Stimulated activated CD8-positive, alpha-beta memory T cell treated with anti-CD3 and anti-CD28 coated beads, Interleukin-4, amount 100 ng/mL, for 24 hours (primary cell): ENCODE data around the gene ADAMTS2.
"Not testable (repeated sequence)": the region's sequence is repeated elsewhere in the genome, so short reads cannot be mapped to it uniquely, and the experiment has no call there.

Experiments
- DNase-seq: peaks from one replicate; pipeline ENCODE4 v3.0.0-alpha.2; 2020; ENCODE audit warnings: low read depth

The ADAMTS2 gene

DNA sequence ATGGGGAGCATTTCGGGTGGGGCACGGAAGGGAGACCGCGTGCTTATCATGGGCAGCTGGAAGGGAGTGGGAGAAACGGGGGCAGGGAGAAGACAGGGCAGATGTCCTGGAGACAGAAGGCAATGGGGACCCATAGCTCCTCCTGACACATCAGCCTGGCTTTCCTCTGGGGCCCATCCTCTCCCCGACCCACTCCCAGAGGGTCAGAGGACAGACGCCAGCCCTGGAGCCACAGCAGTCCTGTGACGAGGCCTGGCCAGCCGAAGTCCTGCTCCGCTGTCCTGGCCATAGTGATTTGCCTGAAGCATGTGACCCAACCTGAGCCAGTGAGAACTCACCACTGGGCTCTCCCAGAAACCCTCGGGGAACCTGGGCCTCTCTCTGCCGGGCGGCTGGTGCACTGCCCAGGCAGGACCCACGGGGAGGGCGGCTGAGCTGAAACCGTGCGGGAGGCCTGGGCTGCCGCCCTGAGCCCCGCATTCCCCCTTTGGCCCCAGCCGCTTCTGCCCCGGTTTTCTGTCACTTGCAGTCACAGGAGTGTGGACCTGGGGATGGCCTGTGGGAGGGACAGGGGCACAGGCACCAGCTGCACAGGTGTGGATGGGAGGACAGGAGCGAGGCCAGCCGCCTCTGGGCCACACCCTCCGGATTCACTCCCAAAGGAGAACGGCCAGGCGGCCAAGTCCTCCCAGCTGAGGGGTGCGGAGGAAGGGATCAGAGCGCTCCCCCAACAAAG, 19.8 kb downstream of the ADAMTS2 start:
- no peak for DNase-seq

DNA sequence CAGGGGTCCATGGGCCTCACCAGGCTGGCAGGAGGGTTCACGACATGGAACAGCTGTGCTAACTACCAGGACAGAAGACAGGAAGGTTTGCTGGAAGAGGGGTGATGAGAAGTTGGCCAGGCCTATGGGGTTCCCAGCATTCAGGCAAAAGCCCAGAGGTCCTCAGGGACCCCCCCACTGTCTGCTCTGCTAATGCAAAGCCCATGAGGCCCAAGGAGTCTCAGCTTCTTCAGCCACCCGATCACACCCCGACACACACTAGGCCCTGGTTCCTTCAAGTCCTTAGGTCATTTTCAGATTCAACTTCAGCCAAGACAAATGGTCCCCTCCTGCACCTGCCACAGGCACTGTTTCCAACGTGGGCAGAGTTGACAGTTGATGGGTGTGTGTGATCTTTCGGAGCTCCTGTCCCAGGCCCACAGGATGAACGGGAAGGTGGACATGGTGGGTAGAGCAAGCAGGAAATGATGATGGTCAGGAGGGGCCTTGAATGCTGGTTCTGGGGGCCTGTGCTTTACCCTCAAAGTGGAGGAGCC, 20.4 kb downstream of the ADAMTS2 start:
- DNase-seq: no peak

DNA sequence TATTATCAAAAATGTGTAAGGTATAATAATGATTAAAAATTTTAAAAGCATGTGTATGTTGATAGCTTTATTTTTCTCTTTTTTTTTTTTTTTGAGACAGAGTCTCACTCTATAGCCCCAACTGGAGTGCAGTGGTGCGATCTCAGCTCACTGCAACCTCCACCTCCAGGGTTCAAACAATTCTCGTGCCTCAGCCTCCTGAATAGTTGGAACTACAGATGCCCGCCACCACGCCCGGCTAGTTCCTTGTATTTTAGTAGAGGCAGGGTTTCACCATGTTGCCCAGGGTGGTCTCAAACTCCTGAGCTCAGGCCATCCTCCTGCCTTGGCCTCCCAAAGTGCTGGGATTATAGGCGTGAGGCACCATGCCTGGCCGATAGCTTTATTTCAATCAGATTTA, 20.9 kb downstream of the ADAMTS2 start:
- DNase-seq: not testable (repeated sequence)

DNA sequence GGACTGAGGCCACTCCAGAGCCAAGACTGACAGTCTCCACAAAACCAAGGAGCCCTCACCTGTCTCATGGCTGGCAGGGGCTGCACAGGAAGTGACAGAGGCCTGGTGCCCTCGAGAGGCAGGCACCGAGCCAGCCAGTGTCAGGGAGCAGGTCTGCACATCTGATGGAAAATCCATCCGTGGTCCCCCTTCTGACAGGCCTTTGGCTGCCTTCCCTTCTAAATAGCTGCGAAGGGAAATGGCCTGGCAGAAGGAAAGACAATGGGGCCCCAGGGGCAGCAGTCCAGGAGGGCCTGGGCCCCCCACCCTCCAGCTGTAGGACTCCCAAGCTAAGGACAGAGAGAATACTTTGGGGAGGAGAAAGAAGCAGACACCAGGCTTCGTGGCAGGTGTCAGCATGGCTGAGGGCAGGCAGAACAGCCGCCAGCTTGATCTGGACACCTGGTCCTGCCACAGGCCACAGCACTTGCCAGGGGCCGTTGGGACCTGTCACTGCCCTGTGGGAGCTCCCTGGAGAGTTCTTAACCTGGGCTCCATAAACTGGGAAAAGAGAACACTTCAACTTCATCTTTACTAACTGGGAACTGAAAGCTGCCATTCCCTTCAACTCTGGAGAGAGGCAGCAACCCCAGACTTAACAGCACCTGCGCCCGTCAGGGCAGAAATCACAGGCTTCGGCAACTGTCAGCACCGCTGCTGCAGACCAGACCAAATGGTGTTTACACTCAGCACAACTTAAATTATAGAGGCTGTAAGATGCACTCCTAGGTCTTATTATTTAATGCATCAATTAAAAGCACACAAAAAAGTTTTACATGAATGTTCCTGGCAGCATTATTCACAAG, 22.0 kb downstream of the ADAMTS2 start:
- no peak for DNase-seq

DNA sequence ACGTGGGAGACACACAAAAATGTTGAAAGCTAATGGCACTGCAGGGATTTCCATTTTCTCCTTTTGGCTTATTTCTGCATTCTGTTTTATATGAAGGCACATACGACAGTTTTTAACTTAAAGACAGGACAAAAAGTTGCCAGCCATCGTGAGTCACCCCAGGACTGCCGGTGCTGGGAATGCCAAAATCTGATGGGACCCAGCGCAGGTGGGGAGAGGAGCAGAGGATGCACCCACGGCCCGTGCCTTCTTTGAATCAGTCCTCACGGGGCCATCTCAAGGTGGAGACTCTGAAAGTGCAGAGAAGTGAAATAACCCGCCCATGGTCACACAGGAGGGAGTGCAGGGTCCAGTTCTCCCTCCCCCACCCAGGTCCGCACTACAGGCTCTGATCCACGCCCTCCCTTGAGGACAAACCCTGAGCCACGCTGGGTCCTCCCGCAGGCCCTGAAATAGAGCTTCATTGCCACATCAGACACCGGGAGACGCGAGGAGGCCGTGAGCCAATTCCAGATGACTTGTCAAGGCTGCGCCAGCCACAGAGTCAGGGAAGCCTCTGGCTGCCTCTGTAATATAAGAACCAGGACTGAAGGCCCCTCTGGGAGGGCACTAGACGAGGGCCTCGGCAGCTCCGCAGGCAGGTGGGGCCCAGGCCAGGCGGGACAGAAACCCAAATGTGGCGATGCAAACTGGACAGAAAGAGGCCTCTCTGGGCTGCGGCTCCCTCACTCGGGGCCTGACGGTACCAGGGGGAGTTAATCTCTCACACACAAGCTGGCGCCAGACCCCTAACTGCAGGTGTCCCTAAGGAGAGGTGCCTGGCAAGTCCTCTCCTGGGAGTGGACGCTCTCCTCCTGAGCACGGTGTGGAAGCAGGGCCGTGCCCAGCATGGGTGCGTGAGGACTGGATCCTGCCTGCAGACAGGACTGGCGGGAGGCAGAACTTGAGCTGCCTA, 22.9 kb downstream of the ADAMTS2 start:
- DNase-seq: no peak

DNA sequence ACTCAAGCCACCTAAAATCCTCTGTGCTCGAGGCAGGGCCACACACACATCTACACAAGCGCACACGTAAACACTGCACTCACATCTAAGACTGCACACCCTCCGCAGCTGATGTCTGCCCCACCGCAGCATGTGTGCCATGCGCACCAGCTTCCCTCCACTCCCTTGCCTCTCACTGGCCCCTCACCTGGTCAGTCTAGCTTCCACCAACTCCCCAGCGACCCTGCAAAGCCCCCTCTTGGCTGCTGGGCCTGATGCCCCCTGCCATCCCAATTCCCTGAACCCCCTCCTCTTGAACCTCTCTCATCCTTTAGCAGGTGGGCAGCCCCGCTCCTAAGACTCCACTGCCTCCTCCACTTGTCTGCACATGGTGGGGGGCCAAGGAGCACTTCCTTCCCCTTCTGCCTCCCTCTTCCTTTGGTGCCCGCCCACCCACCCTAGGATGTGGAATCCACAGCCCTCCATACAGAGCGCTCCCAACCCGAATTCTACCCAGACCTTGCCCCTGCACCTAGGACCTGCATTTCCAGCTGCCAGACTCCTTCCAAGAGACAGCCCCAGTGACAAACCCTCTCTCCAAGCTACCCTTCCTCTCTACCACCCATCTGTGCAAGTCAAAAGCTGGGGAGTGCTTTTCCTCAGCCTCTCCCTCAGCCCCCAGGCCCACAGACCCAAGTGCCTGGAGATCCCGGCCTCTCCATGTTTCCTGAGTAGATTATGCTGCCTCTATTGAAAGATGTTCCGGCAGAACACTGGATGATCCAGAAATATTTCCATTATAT, 23.9 kb downstream of the ADAMTS2 start:
- DNase-seq: no peak

DNA sequence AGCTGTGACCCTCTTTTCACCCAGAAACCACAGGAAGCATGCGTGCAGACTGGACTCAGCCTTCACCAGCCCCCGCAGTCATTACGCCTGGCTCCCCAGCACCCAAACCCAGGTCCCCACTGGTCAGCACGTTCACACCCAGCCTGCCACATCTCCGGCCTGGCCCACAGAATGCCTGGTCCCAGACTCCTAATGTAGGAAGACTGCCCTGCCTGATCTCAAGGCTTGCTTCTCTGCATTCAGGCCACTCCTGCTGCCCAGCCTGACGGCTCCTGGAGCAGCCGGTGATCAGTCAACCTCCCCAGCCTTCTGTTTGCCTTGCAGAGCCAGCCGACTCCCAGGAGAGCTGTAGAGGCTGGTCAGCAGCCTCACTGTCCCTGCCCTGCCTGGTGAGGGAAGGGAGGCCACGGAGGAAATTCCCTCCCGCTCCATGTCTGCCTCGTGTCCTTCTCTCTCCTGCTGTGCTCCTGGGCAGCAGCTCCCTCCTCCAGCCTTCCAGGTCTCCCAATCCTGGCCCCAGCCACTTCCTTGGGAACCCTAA, 25.4 kb downstream of the ADAMTS2 start:
- no peak for DNase-seq

DNA sequence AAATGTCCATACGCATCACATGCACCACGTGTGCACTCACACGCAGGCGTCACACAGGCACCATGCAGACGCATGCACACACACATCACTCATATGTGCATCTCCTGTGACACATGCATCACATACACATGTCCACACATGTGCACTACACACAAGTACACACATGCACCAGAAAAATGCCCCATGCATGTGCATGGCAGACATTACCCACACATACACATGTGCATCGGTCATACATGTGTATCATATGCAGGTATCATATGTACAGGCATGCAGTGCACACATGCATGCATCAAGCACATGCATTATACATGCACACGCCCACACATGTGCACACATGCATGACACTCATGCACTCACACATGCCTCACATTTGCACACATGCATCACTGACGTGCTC, 26.1 kb downstream of the ADAMTS2 start:
- no peak for DNase-seq

DNA sequence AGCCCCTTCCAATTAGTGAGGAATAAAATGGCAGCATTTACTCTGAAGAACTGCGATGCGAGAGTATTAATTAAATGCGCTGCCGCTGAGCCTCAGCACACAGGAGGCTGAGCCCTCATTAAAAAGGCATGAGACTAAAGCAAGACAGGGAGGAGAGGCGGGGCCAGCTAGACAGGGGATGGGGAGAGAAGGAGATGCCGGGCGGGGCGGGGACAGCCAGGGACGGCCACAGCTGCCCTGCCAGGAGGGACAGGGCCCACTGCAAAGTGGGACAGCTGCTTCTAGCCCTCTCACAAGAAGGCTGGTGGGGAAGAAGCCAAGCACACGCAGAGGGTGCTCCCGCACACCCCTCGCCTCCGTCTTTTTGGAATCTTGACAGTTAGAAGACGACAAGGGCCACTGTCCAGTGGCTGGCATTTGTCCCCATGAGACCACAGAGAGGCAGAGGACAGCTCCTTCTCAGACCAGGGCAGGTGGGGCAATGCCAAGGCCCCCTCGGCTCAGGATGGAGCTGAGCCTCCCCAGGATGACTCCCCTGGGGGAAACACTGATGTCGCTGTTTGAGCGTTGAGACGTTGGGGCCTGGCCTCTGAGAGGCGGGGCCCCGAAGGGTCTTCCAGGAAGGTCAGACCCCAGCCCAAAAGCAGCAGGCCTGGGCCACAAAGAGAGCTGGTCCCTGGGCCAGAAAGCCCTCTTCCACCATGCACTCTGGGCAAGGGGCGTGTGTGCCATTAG, 26.9 kb downstream of the ADAMTS2 start:
- DNase-seq: no peak

DNA sequence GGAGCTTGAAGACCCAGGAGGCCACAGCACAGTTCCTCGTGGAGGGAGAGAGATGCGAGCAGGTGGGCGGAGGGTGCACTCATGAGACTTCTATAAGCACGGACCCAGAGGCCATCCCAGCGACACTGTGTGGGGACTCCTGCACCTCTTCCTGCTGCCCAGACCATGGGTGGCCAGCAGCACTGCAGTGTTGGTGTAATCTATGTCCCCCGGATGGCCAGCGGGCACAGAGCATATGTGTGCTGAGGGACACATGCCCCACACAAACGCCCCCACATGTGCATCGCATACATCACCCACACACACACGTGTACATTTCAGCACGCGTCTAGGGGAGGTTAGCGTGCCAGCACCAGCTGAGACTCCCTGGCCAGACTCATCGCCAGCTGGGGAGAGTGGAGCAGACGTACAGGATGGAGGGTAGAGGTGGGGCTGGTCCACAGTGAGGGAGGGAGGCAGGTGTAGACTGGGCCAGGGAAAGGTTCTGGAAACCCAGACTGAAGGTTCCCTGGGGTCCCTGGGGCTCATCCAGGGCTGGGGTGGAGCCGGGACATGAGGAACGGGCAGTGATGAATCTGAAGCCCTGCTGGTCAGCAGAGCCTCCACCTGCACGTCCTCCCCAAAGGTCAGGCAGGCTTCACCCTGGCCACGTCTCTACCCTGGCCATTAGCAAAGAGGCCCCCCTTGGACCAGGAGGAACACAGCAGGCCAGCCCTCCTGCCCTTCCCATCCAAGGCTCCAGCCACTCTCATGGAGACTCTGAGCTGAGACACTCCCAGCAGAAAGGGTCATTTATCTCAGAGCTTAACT, 27.6 kb downstream of the ADAMTS2 start:
- no peak for DNase-seq

DNA sequence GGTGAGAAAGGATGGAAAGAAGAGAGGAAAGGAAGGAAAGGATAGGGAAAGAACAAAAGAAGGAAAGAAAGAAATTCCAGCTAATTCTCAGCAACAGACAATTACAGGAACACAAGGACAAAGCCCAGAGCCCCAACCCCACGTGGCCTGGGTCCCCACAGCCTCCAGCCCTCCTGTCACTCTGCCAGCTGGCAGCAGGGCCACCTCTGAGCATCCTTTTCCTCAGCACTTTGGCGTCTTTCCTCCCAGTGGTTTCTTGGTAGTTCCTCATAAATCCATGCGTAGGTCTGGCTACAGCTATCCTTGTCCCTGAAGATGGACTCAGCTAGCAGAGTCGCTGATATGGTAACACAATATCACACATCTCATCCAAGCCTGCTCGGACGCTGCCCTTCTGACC, 28.3 kb downstream of the ADAMTS2 start:
- DNase-seq: no peak

DNA sequence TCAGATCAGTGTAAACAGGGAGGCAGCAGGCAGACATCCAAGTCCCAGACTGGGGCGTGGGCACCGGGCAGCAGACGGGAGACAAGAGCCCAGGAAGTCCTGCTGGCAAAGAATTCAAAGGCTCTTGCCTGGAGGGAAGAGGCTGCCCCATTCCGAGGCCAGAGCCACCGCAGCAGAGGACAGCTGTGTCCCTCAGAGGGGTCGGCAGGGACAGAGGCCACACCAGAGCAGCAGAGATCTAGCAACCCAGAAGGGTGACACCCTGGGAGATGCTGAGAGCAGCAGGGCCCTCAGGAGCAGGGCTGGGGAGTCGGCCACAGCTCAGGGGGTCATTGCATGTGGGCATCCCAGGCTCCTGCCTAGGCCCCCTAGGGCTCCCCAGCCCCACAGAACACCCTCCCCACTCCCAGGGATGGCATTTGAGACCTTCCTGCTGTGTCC, 29.1 kb downstream of the ADAMTS2 start:
- DNase-seq: no peak

DNA sequence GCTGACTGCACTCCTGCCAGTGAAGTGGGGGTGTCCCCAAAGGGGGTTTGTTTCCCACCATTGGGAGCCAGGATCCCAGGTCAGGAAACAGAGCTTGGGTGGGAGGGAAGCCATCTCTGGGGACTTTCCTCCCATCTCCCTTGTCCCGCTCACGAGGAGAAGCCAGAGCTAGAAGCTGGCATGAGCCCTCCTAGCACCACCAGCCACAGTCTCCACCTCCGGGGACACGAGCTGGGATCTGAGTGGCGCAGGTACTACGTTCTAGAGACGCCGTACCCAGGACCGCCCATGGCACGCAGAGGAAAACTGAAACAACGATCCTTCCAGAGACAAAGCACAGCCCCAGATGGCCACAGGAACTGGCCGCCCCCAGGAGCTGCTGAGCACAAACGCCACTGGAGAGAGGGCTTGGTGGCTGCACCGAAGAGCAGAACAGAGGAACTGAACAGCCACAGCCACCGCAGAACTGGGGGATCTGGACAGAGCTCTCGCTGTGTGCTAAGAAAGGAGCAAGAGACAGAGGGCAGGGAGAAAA, 29.8 kb downstream of the ADAMTS2 start:
- no peak for DNase-seq

DNA sequence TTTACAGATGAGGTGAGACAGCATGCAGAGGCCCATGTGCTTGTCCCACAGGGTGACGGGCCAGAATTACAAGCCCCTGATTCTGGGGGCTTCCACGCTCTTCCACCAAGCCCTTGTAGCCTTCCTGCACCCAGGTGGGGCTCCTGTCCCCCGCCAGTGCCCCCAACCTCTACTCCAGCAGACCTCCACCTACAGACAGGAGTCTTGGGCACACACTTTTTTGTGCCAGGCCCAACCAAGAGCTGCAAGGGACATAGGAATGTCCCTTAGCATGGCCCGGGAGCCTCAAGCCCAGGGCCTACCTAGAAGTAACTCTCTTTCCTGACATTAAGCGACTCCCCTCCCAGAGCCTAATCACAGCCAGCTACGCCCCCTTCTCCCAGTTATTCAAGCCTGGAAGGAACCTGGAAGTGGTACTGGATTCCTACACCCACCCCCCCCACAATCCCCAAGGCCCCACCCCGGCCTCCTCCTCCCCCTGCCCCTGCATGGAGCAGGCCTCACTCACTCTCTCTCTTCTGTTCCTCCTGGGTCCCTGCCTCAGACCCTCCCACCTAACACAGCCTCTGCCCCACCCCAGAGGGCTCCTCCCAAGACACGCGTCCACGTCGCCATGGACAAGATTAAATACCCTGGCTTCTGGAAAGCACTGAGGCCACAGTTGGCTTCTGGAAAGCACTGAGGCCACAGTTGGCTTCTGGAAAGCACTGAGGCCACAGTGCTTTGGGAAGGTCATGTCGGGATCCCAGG, 30.5 kb downstream of the ADAMTS2 start:
- DNase-seq: no peak

DNA sequence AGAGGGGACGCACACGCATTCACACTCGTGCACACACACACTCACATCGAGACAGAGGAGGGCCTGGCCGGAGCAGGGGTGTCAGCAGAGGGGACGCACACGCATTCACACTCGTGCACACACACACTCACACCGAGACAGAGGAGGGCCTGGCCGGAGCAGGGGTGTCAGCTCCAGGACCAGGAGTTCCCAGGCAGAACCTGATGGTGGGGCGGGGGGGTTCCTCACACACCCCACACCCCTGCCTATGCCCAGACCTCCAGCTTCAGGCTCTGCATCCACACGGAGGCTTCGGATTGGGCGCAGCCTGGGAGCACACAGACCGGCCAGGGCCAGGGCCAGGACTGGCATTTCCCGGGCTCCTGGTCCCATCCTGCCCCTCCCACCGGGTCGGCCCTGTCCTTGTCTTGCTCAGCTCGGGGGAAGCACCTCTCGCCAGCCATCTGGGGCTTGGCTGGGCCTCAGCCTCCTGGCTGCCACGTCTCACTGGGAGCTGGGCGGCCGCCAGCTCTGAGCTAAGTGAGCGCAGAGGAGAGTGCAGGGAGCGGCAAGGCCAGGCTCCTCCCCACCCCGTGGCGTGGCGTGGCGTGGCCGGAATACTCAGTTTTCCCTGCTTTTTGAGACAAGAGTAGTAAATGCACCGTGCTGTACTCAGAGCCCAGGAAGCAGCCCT, 31.3 kb downstream of the ADAMTS2 start:
- no peak for DNase-seq

DNA sequence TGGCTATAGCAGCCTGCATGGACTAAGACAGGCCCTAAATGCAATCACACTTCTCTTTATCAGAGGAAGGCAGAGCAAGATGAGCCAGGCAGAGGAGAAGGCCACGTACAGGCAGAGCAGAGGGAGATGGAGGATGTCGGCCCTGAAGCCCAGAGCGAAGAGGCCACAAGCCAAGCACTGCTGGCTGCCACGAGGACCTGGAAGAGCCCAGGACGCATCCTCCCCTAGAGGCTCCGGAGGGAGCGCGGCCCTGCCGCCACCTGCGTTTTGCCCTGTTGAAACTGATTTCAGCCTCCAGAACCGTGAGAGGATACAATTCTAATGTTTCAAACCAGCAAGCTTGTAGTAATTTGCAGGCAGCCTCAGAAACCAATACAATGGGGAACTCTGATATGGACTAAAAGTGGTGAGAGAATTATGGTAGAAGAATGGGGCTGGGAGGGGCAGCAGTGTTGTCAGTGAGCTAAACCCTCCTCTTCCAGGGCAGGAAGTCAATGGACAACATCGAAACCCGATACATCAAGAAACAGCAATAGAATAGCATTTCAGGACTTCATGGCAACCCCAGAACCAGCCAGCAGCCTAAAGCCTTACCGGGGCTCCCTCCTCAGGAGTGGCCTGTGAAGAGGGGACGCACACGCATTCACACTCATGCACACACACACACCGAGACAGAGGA, 32.6 kb downstream of the ADAMTS2 start:
- DNase-seq: no peak

DNA sequence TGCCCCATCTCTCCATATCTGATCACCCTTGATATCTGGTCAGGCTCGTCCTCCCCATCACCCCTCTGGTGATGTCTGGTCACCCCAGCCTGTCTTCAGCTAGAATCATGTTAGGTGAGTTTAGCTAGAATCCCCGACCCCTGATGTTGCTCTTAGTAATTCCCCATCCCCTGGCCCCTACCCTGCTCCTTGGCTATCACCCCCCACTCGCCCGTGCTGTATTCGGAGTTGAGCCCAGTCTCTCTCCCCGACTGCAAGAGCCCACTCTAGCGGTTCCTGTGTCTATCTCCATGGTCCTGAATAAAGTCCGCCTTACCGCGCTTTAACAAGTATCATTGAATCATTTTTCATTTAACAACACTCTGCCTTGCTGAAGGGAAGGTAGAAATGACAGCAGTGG, 33.7 kb downstream of the ADAMTS2 start:
- DNase-seq: no peak
